Fibroblast of peridontal ligament (primary cell): ENCODE results near the gene FGF5.
A peak's percentile ranks its signal among the peaks of the same experiment; 100 is the strongest.

ENCODE experiments used
- DNase-seq: peaks from one replicate; pipeline ENCODE4 v3.0.0-alpha.2; 2010; ENCODE audit errors: extremely low read depth

FGF5 gene

GRCh38 chr4:80335554-80336358, 69.3 kb downstream of the FGF5 start, which contains the start of gene CFAP299:
Gene CFAP299 (plus strand): TSS chr4:80335730.
- peak; percentile 89 for DNase-seq

DNA sequence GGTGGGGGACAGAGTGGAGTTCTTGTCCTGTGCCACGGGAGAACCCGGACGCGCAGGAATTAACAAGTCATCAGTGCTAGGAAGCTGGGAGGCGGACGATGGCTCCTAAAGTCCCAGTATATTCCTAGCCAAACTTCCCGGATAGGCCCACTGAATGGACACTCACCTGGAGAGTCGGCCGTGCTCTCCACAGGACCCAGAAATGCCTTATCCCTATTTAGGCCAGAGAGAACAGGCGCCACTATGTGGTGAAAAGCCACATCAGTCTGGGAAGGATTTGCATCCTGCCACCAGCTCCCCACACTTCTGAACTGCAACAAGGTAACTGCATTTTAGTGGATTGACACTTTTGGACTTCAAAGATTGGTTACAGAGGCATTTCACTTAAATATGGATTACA, 70.1 kb downstream of the FGF5 start:
- DNase-seq: peak; percentile 53

DNA sequence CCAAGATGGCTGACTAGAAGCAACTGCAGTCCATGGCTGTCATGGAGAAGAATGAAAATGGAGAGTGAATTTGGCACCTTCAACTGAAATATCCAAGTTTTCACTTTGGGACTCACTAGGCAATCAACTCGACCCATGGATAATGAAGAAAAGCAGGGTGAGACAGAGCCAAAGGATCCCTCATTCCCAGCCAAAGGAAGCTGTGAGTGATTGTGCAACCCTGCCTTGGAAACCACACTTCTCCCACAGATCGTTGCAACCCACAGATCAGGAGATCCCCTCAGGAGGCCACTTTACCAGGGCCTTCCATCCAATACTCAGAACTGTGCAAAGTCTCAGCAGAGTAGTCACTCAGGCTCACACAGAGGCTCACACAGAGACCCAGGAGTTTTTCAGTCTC, 73.6 kb downstream of the FGF5 start:
- peak; percentile 67 for DNase-seq
